H1 (cell line): ENCODE measurements around the gene FADS2. TPM values are rescaled to one million over a fixed set of nuclear protein-coding genes. Genes with fewer than 3 reads are reported as not detected.

Source experiments
- CTCF ChIA-PET: fragments of 300-600 bp; sonication (Branson Sonifier 250); formaldehyde crosslinking; loops from one replicate; lab custom pipeline; 2021; ENCODE audit not compliant: partially characterized antibody; lab: Charles Lee
- POLR2A ChIA-PET: fragments of 300-600 bp; sonication (Branson Sonifier 250); formaldehyde crosslinking; loops from one replicate; lab custom pipeline; 2021; ENCODE audit warnings: inconsistent platforms; ENCODE audit not compliant: partially characterized antibody; lab: Charles Lee
- DNase-seq, 2 experiments: peaks; one replicate each; pipeline versions ENCODE4 v3.0.0 to v3.0.0-alpha.2; 2010 to 2022; ENCODE audit warnings: low spot score in 2 of 2, low read depth in 1 of 2, mixed read lengths in 1 of 2
- FAIRE-seq: peaks from 2 replicates; lab custom pipeline; 2011; peaks lifted over from hg19 to GRCh38; lab: Jason Lieb, UNC
- H2AFZ ChIP-seq: 2 replicates; pipeline ENCODE4 v1.8.1; 2012; ENCODE audit warnings: low read length, inconsistent platforms
- H2AK5ac ChIP-seq: 2 replicates; pipeline ENCODE4 v1.6.1; 2013; ENCODE audit warnings: low read depth, low read length
- H2BK120ac ChIP-seq: replicated peaks from 2 replicates; pipeline ENCODE3; 2013; ENCODE audit warnings: low read depth, low read length, inconsistent platforms
- H2BK12ac ChIP-seq: 2 replicates; pipeline ENCODE4 v1.6.1; 2013; ENCODE audit warnings: low read depth, low read length
- H2BK15ac ChIP-seq: 2 replicates; pipeline ENCODE4 v1.6.1; 2013; ENCODE audit warnings: low read length
- H2BK20ac ChIP-seq: 2 replicates; pipeline ENCODE4 v1.6.1; 2013; ENCODE audit warnings: low read length
- H2BK5ac ChIP-seq: 2 replicates; pipeline ENCODE4 v1.6.1; 2013; ENCODE audit warnings: low read depth, low read length
- H3K14ac ChIP-seq: 2 replicates; pipeline ENCODE4 v1.6.1; 2013; ENCODE audit warnings: inconsistent platforms; ENCODE audit not compliant: insufficient read length
- H3K18ac ChIP-seq: 2 replicates; pipeline ENCODE4 v1.6.1; 2013; ENCODE audit warnings: low read length; ENCODE audit errors: extremely low read depth
- H3K23ac ChIP-seq: 2 replicates; pipeline ENCODE4 v1.6.1; 2013; ENCODE audit warnings: inconsistent platforms; ENCODE audit not compliant: insufficient read length
- H3K23me2 ChIP-seq: 2 replicates; pipeline ENCODE4 v1.6.1; 2013; ENCODE audit warnings: low read depth, low read length
- H3K27ac ChIP-seq: 2 replicates; pipeline ENCODE4 v1.6.1; 2011; ENCODE audit warnings: low read depth, low read length, inconsistent platforms
- H3K27me3 ChIP-seq, 4 experiments: replicated peaks in 1 of 4; 1 replicate in 1 of 4; 2 replicates in 3 of 4; pipeline versions ENCODE4 v1.6.1 to v1.8.1; 2011 to 2013; ENCODE audit warnings: low read length in 3 of 4, mild to moderate bottlenecking in 3 of 4, inconsistent platforms in 2 of 4, mixed read lengths in 2 of 4, moderate library complexity in 1 of 4; ENCODE audit not compliant: control insufficient read depth in 3 of 4, insufficient read depth in 3 of 4; ENCODE audit errors: extremely low read depth in 1 of 4
- H3K36me3 ChIP-seq, 4 experiments: 2 replicates each; pipeline versions ENCODE4 v1.6.1 to v1.8.1; 2011 to 2013; ENCODE audit warnings: mild to moderate bottlenecking in 4 of 4, low read length in 3 of 4, moderate library complexity in 2 of 4, control low read depth in 1 of 4, inconsistent platforms in 1 of 4; ENCODE audit not compliant: insufficient read depth in 4 of 4, control insufficient read depth in 2 of 4
- H3K4ac ChIP-seq: replicated peaks from 2 replicates; pipeline ENCODE3; 2013; ENCODE audit warnings: low read length, low read depth, mixed read lengths, inconsistent platforms; ENCODE audit not compliant: insufficient read length
- H3K4me1 ChIP-seq, 4 experiments: replicated peaks in 1 of 4; 1 replicate in 1 of 4; 2 replicates in 3 of 4; pipeline versions ENCODE4 v1.6.1 to v1.8.1; 2011 to 2013; ENCODE audit warnings: low read length in 3 of 4, inconsistent platforms in 2 of 4, mixed read lengths in 1 of 4; ENCODE audit not compliant: insufficient read depth in 4 of 4, control insufficient read depth in 3 of 4
- H3K4me2 ChIP-seq, 2 experiments: 2 replicates each; pipeline versions ENCODE4 v1.6.1 to v1.8.1; 2011 to 2013; ENCODE audit warnings: low read depth in 2 of 2, low read length in 2 of 2, control low read depth in 1 of 2, inconsistent platforms in 1 of 2, mild to moderate bottlenecking in 1 of 2; ENCODE audit not compliant: insufficient read depth in 1 of 2
- H3K4me3 ChIP-seq, 4 experiments: fragments of 200-600, 300-600 bp in 1 of 4; sonication (generic), shearing (Covaris generic), sonication (Bioruptor Twin) in 1 of 4; 2 replicates each; pipeline versions ENCODE4 v1.5.1 to v1.8.1; 2011 to 2016; ENCODE audit warnings: low read length in 4 of 4, low read depth in 3 of 4, control low read depth in 2 of 4, inconsistent platforms in 2 of 4, mild to moderate bottlenecking in 2 of 4, mixed read lengths in 1 of 4, moderate library complexity in 1 of 4; ENCODE audit not compliant: insufficient read depth in 2 of 4; ENCODE audit errors: extremely low read depth in 1 of 4
- H3K56ac ChIP-seq: replicated peaks from 2 replicates; pipeline ENCODE3; 2013; ENCODE audit warnings: low read depth, mild to moderate bottlenecking, mixed read lengths, low read length, inconsistent platforms; ENCODE audit not compliant: insufficient read length
- H3K79me1 ChIP-seq: 2 replicates; pipeline ENCODE4 v1.6.1; 2013; ENCODE audit warnings: low read depth, low read length, control low read depth
- H3K79me2 ChIP-seq, 2 experiments: 2 replicates each; pipeline versions ENCODE4 v1.6.1 to v1.8.1; 2012 to 2013; ENCODE audit warnings: low read length in 2 of 2, mild to moderate bottlenecking in 2 of 2, inconsistent platforms in 1 of 2; ENCODE audit not compliant: insufficient read depth in 2 of 2, control insufficient read depth in 1 of 2
- H3K9ac ChIP-seq, 4 experiments: replicated peaks in 1 of 4; 1 replicate in 1 of 4; 2 replicates in 3 of 4; pipeline versions ENCODE4 v1.6.1 to v1.8.1; 2011 to 2013; ENCODE audit warnings: low read depth in 3 of 4, low read length in 3 of 4, control low read depth in 2 of 4, mild to moderate bottlenecking in 2 of 4, moderate library complexity in 2 of 4, inconsistent platforms in 1 of 4; ENCODE audit errors: extremely low read depth in 1 of 4
- H3K9me3 ChIP-seq, 2 experiments: 2 replicates each; pipeline versions ENCODE4 v1.6.1 to v1.8.1; 2012 to 2013; ENCODE audit warnings: mild to moderate bottlenecking in 2 of 2, moderate library complexity in 2 of 2, control low read depth in 1 of 2, inconsistent platforms in 1 of 2, low read depth in 1 of 2, low read length in 1 of 2, mixed read lengths in 1 of 2; ENCODE audit not compliant: insufficient read depth in 2 of 2
- H4K20me1 ChIP-seq, 2 experiments: replicated peaks in 1 of 2; 2 replicates each; pipeline versions ENCODE3 to v1.8.1; 2011 to 2013; ENCODE audit warnings: inconsistent platforms in 2 of 2, low read length in 2 of 2, mild to moderate bottlenecking in 1 of 2; ENCODE audit not compliant: insufficient read depth in 2 of 2, control insufficient read depth in 1 of 2
- H4K5ac ChIP-seq: 2 replicates; pipeline ENCODE4 v1.6.1; 2013; ENCODE audit warnings: low read length, low read depth, mixed read lengths, inconsistent platforms; ENCODE audit not compliant: insufficient read length
- H4K8ac ChIP-seq: 2 replicates; pipeline ENCODE4 v1.8.0; 2013; ENCODE audit warnings: mild to moderate bottlenecking, moderate library complexity, low read length, inconsistent platforms; ENCODE audit not compliant: insufficient read depth; ENCODE audit errors: extremely low read depth
- H4K91ac ChIP-seq: replicated peaks from 2 replicates; pipeline ENCODE3; 2013; ENCODE audit warnings: low read length, mixed read lengths, inconsistent platforms; ENCODE audit not compliant: insufficient read length
- CBX8 ChIP-seq: fragments of 300-800, 300-1000 bp; sonication (generic); IDR thresholded peaks from 2 replicates; pipeline ENCODE4 v1.7.1; 2016; ENCODE audit warnings: low read depth, low read length, borderline replicate concordance
- CHD2 ChIP-seq: IDR thresholded peaks from 2 replicates; pipeline ENCODE4 v1.6.1; 2012; ENCODE audit warnings: low read length, improper control_type of control experiment
- CREB1 ChIP-seq: IDR thresholded peaks from 2 replicates; pipeline ENCODE4 v1.6.1; 2012; ENCODE audit warnings: inconsistent platforms
- CTCF ChIP-seq, 3 experiments: IDR thresholded peaks; 1 replicate in 2 of 3; 2 replicates in 1 of 3; pipeline versions ENCODE4 v1.5.1 to v1.6.1; 2011; ENCODE audit warnings: low read length in 3 of 3, mild to moderate bottlenecking in 3 of 3, inconsistent platforms in 2 of 3, low read depth in 1 of 3, moderate library complexity in 1 of 3; ENCODE audit not compliant: insufficient read depth in 1 of 3; ENCODE audit errors: control extremely low read depth in 1 of 3
- EGR1 ChIP-seq: IDR thresholded peaks from 2 replicates; pipeline ENCODE4 v1.6.1; 2011; ENCODE audit warnings: low read depth, low read length, borderline replicate concordance
- JUND ChIP-seq: IDR thresholded peaks from 2 replicates; pipeline ENCODE4 v1.6.1; 2011; ENCODE audit warnings: mild to moderate bottlenecking, improper control_type of control experiment, low read length
- SP1 ChIP-seq: IDR thresholded peaks from 2 replicates; pipeline ENCODE4 v1.6.1; 2011; ENCODE audit warnings: low read depth, low read length
- TAF7 ChIP-seq: optimal IDR thresholded peaks from 2 replicates; pipeline ENCODE3; 2011; ENCODE audit warnings: low read depth, mild to moderate bottlenecking, inconsistent platforms, low read length, moderate library complexity, borderline replicate concordance
- YY1 ChIP-seq: IDR thresholded peaks from 2 replicates; pipeline ENCODE4 v1.6.1; 2011; ENCODE audit warnings: low read depth, mild to moderate bottlenecking, low read length
- WGBS, 2 experiments: shearing (Covaris generic) in 1 of 2; methylation state at CpG; one replicate each; pipeline versions ENCODE4 v1.1.6 to v1.1.7; 2013 to 2015; ENCODE audit warnings: low lambda C conversion rate in 2 of 2, mixed read lengths in 2 of 2, inconsistent platforms in 1 of 2, low coverage in 1 of 2, missing lambda C conversion rate in 1 of 2; ENCODE audit not compliant: insufficient replicate concordance in 2 of 2, insufficient coverage in 1 of 2, insufficient read length in 1 of 2; ENCODE audit errors: extremely low coverage in 1 of 2, missing lambda C conversion rate in 1 of 2; 5-methylcytosine and 5-hydroxymethylcytosine counted together
- polyA plus RNA-seq, 7 experiments: library from polyadenylated mRNA; depleted of rRNA in 3 of 7; stranded (reverse) in 5 of 7; unstranded in 2 of 7; fragments of >200 nt in 5 of 7; fragments of 200-250 nt in 2 of 7; gene quantifications; 1 replicate in 5 of 7; 2 replicates in 1 of 7; 4 replicates in 1 of 7; pipeline versions ENCODE4 v1.2.1 to v1.2.3, GENCODE V29; 2011 to 2013; ENCODE audit warnings: missing spikeins in 2 of 7, mixed read lengths in 2 of 7
- total RNA-seq: library from RNA; stranded (reverse); fragmentation: NEBNext Ultra II Directional; extraction: Animal tissue kit (Norgen Biotek cat#: 25700); gene quantifications from 2 replicates; pipeline ENCODE4 v1.2.1, GENCODE V29; 2021

Gene FADS2
- total and polyA plus RNA-seq, 2 of the 8 experiments (the other 6 are each of a cell fraction or from before 2014, with no cell fraction given) = 499 to 701 TPM

DNA sequence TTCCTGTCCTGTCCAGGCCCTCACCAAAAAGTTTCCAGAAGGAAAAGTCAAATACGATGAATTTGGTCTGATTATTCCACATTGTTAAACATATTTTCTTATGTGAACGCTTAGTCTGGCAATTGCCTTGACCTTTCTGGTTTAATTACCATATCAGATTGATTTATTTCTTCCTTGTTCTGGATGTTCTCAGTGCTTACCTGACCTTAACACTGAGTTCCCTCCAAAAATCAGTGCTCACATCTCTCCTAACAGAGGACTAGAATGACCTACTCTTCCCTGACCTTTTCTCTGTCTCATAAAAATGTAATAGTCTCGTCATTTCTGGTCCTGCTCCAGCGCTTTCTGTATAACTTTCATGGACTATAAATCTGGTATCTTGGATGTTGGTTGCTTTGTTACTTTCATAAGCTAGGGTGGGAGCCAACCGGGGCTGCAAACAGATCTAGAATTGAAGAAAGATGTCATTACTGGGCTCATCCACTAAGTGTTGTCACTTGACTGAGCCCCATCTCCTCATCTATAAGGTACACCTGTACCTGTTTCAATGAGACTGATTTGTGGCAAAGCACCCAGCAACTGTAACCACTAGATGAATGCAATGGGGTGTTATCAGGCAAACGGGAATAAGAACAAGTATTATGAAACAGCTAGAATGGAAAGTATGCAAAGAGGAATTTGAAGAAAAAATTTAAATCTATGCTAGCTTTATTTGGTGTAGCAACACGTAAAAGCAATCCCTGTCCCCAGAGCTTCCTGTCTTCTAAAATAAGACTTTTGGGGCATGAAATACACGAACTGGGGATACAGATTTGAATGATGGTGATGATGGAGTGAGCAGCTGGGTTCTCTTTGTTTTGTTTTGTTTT lies 2.4 kb downstream of the FADS2 start:
- FAIRE-seq (no peak), DNase-seq (no peak)
- Histone ChIP-seq H3K79me2 (peaks cover 29 to 68% of the 10 kb centered on the region in 2 experiments), H3K4ac (no peak overlapping the region), H4K8ac (no peak overlapping the region), H2BK15ac (no peak overlapping the region), H2BK12ac (no peak overlapping the region), H2BK20ac (no peak overlapping the region), H4K5ac (no peak overlapping the region), H3K9me3 (no peaks in the 10 kb centered on the region), H3K4me2 (peak overlapping the region; percentile 96 to 98), H4K20me1 (peaks cover 19 to 35% of the 10 kb centered on the region in 2 experiments), H3K4me1 (peaks cover 16 to 48% (median 32%) of the 10 kb centered on the region in 4 experiments), H2BK5ac (0 out of 2 replicates have a peak overlapping the region, but pooled peaks have one; percentile 29), H3K4me3 (peak overlapping the region; percentile 77 to 96 (median 86); a peak in 7 of 8 replicates), H2AFZ (no peak overlapping the region), H2AK5ac (no peak overlapping the region), H4K91ac (no peak overlapping the region), H3K79me1 (peaks cover 21% of the 10 kb centered on the region), H3K27me3 (no peaks in the 10 kb centered on the region), H2BK120ac (no peak overlapping the region), H3K56ac (no peak overlapping the region), H3K23ac (no peak overlapping the region), H3K27ac (no peak overlapping the region), H3K14ac (no peak overlapping the region), H3K36me3 (peaks cover 0 to 4% (median 4%) of the 10 kb centered on the region in 4 experiments; a peak in 2 of 8 replicates), H3K23me2 (peaks cover 14% of the 10 kb centered on the region), H3K9ac (peak overlapping the region in 1 of 4 experiments; percentile 8; a peak in 1 of 7 replicates), H3K18ac (no peak overlapping the region)
- ChIA-PET CTCF (interaction anchor here (0.8 to 3.2 kb wide), 8 partner anchors 10 to 80 kb away, joined by 3 to 16 read pairs (median 4); partner anchors contain the start of gene FADS1), POLR2A (interaction anchor here (1.2 to 9.9 kb wide), 9 partner anchors 8 to 48 kb away, joined by 3 to 210 read pairs (median 4); partner anchors contain the start of gene FADS1)
- 81% methylated on average over 8 of the region's 8 CpGs; no CpG with 5 or more reads in 1 of the 2 experiments for WGBS, 2 experiments
- no peak for TF ChIP-seq SP1
- no peak for TF ChIP-seq CBX8
- TF ChIP-seq TAF7 = no peak
- TF ChIP-seq JUND = no peak
- TF ChIP-seq CHD2 = no peak
- no peak for TF ChIP-seq CREB1
- no peak for TF ChIP-seq EGR1
- no peak for TF ChIP-seq YY1
- TF ChIP-seq CTCF (IDR thresholded peaks at IDR 0.05; ENCODE audit: control extremely low read depth in 1 of 3, insufficient read depth in 1 of 3, low read depth in 1 of 3, low read length in 3 of 3) = no peak
